ENCODE measurements around the gene TYW3.

GRCh38 chr1:74763807-74764206 lies 30.9 kb downstream of the TYW3 start:
- TF ChIP-seq, protein P1, sequence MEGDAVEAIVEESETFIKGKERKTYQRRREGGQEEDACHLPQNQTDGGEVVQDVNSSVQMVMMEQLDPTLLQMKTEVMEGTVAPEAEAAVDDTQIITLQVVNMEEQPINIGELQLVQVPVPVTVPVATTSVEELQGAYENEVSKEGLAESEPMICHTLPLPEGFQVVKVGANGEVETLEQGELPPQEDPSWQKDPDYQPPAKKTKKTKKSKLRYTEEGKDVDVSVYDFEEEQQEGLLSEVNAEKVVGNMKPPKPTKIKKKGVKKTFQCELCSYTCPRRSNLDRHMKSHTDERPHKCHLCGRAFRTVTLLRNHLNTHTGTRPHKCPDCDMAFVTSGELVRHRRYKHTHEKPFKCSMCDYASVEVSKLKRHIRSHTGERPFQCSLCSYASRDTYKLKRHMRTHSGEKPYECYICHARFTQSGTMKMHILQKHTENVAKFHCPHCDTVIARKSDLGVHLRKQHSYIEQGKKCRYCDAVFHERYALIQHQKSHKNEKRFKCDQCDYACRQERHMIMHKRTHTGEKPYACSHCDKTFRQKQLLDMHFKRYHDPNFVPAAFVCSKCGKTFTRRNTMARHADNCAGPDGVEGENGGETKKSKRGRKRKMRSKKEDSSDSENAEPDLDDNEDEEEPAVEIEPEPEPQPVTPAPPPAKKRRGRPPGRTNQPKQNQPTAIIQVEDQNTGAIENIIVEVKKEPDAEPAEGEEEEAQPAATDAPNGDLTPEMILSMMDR (IDR thresholded peaks at IDR 0.05), result no peak
- TF ChIP-seq POLR2A (IDR thresholded peaks at IDR 0.05), result no peak

Measured in heart left ventricle (tissue), 13 donors.